ENCODE data around the gene CFAP20DC.

Gene CFAP20DC

DNA sequence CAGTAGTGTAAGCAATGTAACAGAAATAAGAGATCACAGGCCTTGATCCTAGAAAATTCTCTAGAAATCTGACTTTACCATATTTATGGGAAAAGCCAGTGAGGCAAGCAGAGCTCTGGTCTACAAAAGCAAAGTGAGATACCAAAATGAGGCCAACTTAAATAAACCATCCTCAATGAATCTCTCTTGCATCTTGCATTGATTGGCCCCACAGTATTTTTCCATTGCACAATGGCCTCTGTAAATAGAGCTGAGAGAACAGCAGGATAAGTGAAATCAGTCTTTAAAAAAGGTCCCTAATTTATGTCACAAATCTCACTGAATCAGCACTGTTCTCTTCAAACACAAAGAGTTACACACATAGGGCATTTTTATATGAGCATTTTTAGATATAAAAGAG is 8.9 kb downstream of the CFAP20DC start:
- TF ChIP-seq, protein P1, sequence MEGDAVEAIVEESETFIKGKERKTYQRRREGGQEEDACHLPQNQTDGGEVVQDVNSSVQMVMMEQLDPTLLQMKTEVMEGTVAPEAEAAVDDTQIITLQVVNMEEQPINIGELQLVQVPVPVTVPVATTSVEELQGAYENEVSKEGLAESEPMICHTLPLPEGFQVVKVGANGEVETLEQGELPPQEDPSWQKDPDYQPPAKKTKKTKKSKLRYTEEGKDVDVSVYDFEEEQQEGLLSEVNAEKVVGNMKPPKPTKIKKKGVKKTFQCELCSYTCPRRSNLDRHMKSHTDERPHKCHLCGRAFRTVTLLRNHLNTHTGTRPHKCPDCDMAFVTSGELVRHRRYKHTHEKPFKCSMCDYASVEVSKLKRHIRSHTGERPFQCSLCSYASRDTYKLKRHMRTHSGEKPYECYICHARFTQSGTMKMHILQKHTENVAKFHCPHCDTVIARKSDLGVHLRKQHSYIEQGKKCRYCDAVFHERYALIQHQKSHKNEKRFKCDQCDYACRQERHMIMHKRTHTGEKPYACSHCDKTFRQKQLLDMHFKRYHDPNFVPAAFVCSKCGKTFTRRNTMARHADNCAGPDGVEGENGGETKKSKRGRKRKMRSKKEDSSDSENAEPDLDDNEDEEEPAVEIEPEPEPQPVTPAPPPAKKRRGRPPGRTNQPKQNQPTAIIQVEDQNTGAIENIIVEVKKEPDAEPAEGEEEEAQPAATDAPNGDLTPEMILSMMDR (IDR thresholded peaks at IDR 0.05; ENCODE audit: borderline replicate concordance, control extremely low read depth, extremely low read depth, insufficient read depth, missing control alignments), result no peak
- in situ Hi-C loops (cut with MboI; ENCODE audit: low sequenced_read_pairs, unreplicated experiment), result loop anchor here (10.0 kb wide), 1 partner anchor 396 kb away; no protein-coding TSS in a partner anchor
- DNase-seq (ENCODE audit: low spot score), result no peak

DNA sequence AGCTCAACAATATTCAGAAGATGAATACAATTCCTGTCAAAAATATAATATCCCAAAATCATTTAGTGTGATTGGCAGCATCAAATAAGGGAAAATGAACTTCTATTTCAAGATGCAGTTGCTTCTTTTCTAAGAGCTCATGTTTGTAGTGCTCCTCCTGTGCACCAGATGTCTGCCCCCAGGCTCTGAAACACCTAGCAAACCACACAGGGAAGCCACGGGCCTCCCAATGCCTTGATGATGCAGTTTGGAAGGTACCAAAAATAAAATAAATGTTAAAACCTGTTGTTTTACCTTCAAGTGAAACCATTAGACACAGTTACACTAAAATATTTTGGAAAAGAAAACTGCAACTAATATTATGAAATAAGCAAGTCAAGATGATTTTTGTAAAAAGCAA is 22.2 kb downstream of the CFAP20DC start:
- in situ Hi-C loops (cut with MboI; ENCODE audit: low sequenced_read_pairs, unreplicated experiment), result no loop called here
- TF ChIP-seq, protein P1 (IDR thresholded peaks at IDR 0.05; ENCODE audit: borderline replicate concordance, control extremely low read depth, extremely low read depth, insufficient read depth, missing control alignments), result no peak
- no peak for DNase-seq (ENCODE audit: low spot score)

- in situ Hi-C loops (cut with MboI; ENCODE audit: low sequenced_read_pairs, unreplicated experiment), result no loop called here
- no peak for DNase-seq (ENCODE audit: low spot score)
- TF ChIP-seq, protein P1 (IDR thresholded peaks at IDR 0.05; ENCODE audit: borderline replicate concordance, control extremely low read depth, extremely low read depth, insufficient read depth, missing control alignments), result no peak
These were observed 26.2 kb downstream of the CFAP20DC start for GRCh38 chr3:59023612-59024011.

- TF ChIP-seq, protein P1 (IDR thresholded peaks at IDR 0.05; ENCODE audit: borderline replicate concordance, control extremely low read depth, extremely low read depth, insufficient read depth, missing control alignments), result no peak
- in situ Hi-C loops (cut with MboI; ENCODE audit: low sequenced_read_pairs, unreplicated experiment), result no loop called here
- DNase-seq (ENCODE audit: low spot score), result no peak
These were observed 32.2 kb downstream of the CFAP20DC start for GRCh38 chr3:59017617-59017984.

- no peak for DNase-seq (ENCODE audit: low spot score)
- in situ Hi-C loops (cut with MboI; ENCODE audit: low sequenced_read_pairs, unreplicated experiment), result no loop called here
- TF ChIP-seq, protein P1 (IDR thresholded peaks at IDR 0.05; ENCODE audit: borderline replicate concordance, control extremely low read depth, extremely low read depth, insufficient read depth, missing control alignments), result no peak
These were observed 32.8 kb downstream of the CFAP20DC start for GRCh38 chr3:59016930-59017616.

GRCh38 chr3:59013611-59014010 is 36.2 kb downstream of the CFAP20DC start:
- in situ Hi-C loops (cut with MboI; ENCODE audit: low sequenced_read_pairs, unreplicated experiment), result no loop called here
- TF ChIP-seq, protein P1 (IDR thresholded peaks at IDR 0.05; ENCODE audit: borderline replicate concordance, control extremely low read depth, extremely low read depth, insufficient read depth, missing control alignments), result no peak
- no peak for DNase-seq (ENCODE audit: low spot score)

Data from GM13976 (cell line).